Midbrain (tissue), 1 donor: ENCODE results near the gene DEAF1.
A peak's percentile ranks its signal among the peaks of the same experiment; 100 is the strongest.
"Not testable (repeated sequence)": the region's sequence is repeated elsewhere in the genome, so short reads cannot be mapped to it uniquely, and the experiment has no call there.

Source experiments
- DNase-seq: peaks from one replicate; lab custom pipeline; 2025; lab: John Stamatoyannopoulos, UW

DEAF1 gene

DNA sequence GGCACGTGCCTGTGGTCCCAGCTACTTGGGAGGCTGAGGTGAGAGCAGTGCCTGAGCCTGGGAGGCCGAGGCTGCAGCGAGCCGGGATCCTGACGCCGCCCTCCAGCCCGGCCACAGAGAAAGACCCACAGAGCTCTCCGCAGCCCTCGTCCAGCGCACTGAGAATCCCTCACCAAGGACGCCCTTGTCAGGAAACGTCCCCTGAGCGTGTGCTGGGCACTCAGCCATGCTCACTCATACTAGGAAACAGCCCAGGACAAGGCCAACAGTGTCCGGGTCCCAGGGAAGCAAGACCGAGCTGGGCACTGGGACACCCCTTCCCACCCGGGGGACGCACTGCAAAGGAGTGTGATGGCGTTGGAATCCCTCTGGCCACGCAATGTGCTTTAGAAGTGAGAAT, 14.5 kb downstream of the DEAF1 start:
- DNase-seq, result no peak

DNA sequence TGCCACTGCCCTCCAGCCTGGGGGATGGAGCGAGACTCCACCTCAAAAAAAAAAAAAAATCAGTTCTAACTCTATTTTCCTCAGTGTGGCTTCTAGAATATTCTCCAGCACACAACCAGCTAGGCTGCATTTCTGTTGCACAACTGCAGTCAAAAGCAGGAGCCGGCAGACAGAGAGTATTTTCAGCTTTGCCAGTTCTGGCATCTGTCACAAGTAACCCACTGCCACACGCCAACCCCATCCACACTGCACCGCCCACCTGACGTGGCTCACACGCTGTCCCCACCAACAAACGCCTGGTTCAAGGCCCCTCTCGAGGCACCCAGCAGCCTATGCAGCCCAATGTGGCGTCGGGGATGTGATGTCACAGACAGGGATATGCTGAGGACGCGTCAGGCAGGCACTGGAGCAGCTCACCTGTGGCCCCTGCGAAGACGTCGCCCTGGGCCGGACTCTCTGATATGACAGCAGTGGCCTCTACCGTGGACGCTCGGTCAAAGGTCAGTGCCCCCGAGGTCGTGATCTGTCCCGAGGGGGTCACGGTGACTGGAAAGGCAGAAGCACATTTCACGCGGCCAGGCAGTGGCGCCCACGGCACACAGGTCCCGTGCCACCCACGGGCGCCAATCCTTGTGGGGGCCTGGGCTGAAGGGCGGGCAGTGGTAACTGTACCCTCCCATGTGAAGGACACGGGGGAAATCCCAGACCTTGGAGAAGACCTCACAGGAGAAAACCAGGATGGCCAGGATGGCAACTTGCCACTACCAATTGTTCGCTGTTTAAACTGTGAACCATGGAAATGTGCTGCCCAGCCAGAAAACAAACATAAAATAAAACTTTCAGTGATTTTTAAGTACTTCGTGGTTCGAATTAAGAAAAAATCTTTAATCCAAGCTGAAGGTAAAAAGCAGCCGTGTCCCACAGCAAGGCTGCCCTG, 15.5 kb downstream of the DEAF1 start:
- DNase-seq, result no peak

DNA sequence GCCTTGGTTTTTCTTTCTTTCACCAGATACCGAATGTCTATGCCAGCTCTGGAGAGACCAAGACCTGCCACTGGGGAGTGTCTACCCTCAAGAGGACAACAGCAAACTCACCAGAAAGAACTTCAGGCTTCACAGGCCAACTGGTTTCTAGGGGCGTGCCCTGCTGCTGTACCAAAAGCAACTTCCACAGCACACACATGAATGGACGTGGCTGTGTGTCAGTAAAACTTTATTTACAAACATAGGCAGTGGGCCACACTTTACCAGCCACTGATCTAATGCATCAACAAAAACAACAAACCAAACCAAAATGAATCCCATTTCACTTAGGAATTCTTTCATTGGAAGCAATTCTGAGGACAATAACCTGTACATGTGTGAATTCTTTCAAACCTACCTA, 16.7 kb downstream of the DEAF1 start:
- no peak for DNase-seq

DNA sequence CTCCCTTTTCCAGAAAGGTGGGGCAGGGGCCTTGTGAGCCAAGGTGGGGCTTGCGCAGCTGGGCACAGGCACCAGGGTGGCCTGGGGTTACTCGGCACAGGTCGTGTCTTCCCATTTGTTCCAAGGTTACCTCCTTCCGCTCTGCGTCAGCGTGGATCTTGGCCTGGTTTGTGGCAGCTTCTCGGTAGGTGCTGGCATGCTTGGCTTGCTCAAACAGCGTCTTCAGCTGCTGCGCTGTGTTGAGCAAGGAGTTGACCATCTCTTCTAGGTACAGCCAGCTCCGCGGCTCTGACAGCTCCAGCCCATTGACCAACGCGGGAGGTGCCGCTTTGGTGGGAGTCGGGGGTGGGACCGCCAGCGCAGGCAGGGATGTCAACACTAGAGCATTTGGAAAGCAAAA, 20.6 kb downstream of the DEAF1 start:
- DNase-seq, result no peak

DNA sequence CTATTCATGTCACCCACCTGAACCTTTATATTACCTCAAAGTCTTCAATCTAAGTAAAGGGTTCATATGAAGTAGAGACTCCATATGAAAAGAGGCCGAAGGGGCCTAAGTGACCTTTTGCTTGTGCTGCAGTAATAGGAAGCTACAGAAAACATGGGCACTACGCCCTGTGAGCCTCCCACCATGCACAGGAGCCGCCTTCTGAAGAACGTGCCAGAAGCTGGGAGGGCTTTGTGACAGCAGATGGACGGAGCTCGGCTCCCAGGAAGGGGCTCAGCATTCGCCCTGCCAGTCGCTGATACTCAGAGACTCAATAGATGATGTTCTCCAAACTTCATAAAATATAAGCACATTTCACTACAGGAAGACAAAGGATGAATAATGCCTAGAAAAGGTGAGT, 21.2 kb downstream of the DEAF1 start:
- DNase-seq, result no peak

DNA sequence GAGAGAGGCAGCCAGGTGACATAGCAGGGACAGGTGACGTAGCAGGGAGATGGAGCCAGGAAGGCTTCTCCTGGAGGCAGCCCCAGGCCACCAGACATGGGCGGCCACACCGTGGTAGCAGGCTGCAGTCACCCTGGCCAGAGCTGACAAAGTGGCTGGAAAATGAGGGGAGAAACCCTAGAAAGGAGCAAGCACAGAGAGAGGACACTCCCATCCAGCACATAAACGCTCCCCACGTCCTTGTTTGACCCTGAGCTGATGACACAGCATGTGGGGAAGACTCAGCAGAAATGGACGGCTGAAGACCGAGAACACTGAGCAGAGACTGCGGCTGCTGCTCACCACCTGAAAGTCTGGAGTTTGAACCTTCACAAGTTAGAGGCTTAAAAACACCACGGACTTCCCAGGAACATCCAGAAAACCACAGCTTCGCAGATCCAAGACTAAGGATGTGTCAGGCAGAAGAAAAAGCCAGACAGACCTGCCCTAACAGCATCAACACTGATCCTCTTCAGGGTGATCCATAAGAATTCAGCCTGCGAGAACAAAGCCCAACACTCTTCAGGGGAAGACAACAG, 29.2 kb downstream of the DEAF1 start:
- DNase-seq, result no peak

DNA sequence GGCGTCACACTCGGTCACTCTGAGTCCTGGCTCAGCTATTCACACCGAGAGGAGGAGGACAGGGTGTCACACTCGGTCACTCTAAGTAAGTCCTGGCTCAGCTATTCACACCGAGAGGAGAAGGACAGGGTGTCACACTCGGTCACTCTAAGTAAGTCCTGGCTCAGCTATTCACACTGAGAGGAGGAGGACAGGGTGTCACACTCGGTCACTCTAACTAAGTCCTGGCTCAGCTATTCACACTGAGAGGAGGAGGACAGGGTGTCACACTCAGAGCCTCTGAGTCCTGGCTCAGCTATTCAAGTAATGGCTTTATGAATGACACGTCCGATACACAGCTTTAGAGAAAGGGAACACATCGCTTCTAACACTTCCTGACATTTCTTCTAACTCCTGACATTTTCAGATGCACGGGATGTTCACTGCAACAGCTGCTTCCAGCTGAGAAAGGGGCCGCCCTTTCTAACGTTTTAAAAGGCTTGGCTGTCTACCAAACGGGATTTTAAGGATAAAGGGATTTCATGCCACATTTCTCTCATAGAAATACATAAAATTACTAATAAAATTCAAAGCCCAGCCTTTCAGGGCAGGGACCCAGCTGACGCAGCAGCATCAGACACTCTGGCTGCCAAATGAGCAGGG, 29.8 kb downstream of the DEAF1 start:
- DNase-seq, result peak; percentile 6

DNA sequence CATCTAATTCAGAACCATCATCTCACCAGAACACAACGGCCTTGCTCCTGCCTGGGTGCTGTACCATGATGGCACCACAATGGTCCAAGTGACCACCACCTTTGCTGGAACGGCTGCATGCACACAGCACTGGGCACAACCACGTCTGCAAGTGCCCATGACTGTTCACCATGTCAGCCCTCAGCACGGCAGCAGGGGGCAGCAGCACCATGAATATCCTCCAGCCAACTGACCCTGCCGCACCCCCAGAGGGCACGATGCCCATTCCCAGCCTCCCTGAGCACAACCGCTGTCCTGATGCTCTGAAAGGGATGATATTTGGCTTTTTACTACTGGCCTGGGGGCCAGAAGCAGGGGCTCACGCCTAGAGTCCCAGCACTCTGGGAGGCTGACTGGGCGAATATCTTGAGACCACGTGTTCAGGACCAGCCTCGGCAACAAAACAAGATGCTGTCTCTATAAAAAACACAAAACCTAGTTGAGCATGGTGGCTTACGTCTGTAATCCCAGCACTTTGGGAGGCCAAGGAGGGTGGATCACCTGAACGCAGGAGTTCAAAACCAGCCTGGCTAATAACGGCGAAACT, 32.2 kb downstream of the DEAF1 start:
- DNase-seq, result peak; percentile 78

DNA sequence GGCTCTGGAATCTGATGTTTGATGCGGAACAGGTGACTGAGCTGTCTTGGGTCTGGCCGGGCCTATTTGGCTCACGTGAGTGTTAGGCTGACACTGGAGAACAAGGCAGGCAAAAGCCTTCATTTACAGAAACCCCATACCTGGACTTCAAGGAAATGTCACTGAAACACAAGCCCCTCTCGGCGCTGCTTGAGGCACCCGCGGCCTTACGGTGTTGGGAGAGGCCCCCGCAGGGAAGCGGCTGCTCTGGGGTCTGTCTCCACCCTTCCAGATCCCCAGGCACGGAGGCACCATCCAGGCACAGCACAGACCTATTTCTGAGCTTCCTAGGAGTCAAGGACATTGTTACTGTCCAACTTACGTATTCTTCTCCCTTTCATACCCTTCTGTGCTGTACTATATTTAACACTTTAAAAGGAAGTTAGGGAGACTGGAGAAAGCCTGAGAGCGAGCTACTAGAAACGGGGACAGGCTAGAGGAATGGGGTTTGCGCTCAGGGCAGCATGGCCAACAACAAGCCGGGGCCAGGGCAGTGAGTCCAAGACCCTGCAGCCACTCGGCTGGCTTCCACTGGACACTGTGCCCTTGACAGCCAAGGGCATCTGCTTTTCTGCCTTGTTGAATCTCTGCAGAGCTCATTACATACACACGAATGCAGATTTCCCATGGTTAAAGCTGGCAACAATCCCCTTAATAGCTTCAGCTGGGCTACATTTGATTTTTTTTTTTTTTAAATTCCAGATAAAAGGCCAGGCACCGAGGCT, 34.2 kb downstream of the DEAF1 start:
- no peak for DNase-seq

DNA sequence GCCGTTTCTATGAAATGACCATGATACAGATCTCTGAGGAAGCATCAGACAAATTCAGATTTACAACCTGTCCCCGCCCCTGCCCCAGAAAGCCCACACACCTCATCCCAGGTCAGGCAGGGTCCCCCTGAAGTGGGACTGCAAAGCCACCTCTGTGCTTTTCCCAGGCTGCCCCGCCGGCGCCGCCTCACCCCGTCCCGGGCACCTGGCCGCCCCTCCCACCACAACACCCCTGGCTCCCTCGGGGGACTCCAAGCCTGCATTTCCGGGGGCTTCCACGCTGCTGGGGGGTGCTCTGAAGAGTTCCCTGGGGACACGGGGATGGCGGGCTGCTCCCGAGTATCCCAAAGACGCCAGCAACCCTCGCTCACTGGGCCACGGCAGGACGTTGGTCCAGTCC, 34.7 kb downstream of the DEAF1 start:
- no peak for DNase-seq

DNA sequence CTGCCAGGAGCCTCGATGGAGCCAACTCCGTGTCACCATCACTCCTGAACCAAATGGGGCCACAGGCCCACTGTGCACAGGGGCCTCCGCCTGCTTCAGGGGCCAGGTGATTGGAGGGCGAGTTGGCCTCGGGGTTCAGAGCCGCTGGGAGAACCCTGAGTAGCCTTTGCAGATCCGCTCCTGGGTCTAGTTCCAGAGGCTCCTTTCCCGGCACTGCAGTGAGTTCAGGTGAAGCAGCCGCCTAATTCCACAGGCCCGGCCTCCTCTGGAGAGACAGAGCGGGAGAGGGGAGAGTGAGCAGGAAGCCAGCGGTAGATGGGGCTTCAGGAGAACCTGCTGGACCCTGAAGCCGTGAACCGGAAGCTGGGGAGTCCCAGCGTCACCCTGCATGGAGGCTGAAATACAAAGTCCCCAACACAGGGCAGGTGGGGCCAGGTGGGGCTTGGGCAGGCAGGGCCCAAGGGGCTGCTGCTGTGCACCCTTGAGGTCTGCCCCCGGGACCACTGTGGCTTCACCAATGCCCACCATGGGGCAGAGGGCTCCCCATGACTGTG, 35.4 kb downstream of the DEAF1 start:
- no peak for DNase-seq

DNA sequence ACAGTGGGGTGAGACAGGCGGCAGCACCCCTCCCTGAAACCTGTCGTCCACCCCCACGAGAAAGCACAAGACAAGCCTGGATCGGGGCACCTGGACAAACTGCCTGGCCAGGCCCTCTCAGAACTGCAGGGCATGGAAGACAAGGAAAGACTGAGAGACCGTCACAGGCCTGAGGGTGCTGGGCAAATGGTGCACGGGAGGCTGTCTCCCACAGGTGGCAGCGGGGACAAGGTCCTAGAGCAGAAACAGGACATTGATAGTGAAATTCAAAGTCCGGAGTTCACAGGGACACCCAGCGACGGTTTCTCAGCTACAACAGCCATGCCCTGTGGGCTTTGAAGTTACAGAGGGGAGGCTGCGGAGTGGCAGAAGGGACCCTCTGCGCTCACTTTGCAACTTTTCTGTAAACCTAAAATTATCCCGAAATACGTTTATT, 37.3 kb downstream of the DEAF1 start:
- no peak for DNase-seq

DNA sequence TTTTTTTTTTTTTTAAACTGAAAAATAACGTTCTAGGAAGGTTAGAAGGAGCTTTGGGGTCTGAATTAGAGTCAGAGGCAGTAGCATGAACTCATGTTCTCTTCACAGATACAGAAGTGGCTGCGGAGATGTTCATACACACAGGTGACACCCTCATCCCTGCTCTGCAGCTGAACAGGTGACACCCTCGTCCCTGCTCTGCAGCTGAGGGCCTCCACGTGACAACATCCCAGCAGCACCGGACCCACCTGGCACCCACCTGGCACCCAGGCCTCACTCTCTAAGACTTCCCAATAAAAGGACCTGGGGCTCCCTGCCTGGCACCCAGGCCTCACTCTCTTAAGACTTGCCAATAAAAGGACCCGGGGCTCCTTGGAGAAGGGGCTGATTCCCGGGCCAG, 38.2 kb downstream of the DEAF1 start:
- no peak for DNase-seq

DNA sequence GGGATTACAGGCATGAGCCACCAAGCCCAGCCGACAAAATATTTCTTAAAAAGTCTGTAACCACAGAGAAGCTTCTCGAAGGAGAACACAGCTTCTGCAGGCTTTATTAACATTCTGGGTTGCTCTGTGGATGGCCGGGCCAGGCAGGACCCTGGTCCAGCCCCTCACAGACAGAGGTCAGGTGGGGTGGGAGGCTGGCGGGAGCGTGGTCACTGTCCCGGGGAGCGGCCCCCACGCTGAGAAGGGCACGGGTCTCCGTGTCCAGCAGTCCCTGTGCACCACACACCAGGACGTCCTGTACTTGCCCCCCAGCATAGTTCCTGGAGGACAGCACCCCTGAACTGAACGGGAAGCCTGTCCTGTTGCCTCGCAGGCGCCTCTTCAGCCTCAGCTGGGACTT, 38.6 kb downstream of the DEAF1 start:
- no peak for DNase-seq

DNA sequence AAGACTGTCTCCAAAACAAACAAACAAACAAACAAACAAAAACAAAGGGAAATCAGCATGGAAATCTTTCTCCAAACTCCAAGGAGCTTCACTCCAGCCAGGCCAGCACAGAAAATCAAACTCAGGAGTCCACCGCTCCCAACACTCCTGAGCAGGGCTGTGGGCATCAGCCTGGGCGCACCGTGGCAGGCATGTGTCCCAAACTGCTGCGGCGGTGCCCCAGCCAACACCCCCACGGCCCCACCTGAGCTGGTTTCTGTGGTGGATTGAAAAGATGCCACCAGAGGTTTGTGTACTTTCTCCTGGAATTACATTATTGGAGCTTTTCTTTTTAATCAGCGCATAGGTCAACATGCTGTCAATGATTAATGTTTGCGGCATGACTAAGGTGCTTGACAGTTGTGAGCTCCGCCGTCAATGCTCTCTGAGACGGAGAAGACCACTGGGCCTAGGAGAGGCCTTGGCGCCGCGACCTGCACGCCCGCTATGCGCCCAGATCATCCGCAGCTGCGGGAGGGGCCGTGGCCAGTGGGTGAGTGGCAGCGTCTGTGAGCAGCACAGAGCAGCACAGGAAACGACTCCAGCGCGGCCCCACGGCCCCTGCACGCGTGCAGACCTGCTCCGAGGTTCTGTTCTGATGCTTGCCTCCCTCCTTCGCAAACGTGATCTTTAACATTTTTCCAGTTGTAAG, 39.8 kb downstream of the DEAF1 start:
- no peak for DNase-seq

DNA sequence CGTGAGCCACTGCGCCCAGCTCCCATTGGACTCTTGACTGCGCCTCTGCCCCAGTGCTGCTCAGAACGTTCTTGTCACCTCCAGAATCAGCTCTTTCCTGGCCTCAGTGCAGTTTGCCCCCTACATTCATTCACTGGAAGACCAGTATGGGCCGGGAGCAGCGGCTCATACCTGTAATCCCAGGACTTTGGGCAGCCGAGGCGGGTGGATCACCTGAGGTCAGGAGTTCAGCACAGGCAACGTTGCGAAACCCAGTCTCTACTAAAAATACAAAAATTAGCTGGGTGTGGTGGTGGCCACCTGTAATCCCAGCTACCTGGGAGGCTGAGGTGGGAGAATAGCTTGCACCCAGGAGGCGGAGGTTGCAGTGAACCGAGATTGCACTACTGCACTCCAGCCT, 40.6 kb downstream of the DEAF1 start:
- not testable (repeated sequence) for DNase-seq

DNA sequence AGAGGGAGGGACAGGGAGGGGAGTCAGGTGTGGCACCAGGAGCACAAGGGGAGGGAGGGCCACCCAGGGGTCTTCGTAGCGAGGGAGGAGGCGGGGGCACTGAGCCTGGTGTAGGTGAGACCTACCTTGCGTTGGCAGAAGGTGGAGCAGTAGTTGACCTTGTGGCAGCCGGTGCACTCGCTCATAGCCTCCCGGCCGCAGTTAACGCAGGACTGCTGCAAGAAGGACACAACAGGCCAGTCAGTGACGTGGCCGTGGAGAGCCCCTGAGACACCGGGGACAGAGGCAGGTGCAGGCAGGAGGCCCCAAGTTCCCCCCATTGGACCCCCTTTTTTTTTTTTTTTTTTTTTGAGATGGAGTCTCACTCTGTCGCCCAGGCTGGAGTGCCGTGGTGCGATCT, 41.2 kb downstream of the DEAF1 start:
- DNase-seq, result no peak

DNA sequence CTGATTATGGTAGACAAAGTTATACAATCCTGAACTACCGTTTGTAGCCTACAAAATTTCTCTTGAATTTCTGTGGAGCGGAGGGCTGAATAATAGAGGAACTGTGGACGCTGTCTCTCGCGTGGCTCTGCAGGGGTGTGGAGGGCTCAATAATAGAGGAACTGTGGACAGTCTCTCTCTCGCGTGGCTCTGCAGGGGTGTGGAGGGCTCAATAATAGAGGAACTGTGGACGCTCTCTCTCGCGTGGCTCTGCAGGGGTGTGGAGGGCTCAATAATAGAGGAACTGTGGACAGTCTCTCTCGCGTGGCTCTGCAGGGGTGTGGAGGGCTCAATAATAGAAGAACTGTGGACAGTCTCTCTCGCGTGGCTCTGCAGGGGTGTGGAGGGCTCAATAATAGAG, 41.9 kb downstream of the DEAF1 start:
- not testable (repeated sequence) for DNase-seq

DNA sequence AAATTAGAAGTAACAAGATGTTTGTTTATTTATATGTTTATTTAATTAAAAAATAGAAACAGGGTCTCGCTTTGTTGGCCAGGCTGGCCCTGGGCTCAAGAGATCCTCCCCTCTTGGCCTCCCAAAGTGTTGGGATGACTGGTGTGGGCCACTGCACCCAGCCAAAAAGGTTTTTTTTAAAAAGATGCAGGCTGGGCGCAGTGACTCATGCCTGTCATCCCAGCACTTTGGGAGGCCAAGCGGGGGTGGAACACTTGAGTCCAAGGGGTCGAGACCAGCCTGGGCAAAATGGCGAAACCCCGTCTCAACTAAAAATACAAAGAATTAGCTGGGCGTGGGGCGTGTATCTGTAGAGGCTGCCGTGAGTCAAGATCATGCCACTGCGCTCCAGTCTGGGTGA, 44.5 kb downstream of the DEAF1 start:
- DNase-seq, result no peak

DNA sequence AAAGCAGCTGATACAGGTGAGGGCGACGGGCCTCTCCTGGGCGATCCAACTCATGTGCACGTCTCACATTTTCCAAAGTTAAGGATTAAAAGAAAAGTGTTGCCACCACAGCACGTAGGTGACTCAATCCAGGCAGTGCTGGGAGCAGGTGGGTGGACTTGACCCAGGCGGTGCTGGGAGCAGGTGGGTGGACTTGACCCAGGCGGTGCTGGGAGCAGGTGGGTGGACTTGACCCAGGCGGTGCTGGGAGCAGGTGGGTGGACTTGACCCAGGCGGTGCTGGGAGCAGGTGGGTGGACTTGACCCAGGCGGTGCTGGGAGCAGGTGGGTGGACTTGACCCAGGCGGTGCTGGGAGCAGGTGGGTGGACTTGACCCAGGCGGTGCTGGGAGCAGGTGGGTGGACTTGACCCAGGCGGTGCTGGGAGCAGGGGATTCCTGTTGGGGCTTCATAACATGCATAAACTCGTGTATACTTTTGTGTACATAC, 47.3 kb downstream of the DEAF1 start:
- not testable (repeated sequence) for DNase-seq

DNA sequence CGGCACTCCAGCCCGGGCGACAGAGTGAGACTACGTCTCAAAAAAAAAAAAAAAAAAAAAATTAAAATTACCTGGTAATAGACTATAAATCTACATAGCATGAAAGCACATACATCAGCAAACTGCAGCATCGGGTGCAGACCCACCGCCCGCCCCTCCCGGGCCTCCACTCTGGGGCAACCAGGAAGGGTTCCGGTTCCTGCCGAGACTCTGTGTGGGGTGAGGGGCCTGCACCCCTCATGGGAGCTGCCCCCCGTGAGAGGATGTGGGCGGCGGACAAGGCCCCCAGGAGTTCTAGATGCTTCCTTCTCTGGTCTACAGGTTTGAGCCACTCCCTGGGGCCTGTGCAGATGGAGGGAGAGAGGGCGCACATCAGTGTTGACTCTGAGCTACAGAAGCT, 48.8 kb downstream of the DEAF1 start:
- no peak for DNase-seq
